ENCODE results near the gene TBX6. TPM values are rescaled to one million over a fixed set of nuclear protein-coding genes. Genes with fewer than 3 reads are reported as not detected.
A peak's percentile ranks its signal among the peaks of the same experiment; 100 is the strongest.

Gene TBX6
- total RNA-seq, 4 donors from 2014 or later: 0.29 to 0.92 (median 0.67) TPM

- intact Hi-C loops (cut with DNase I; ENCODE audit: low total_unique reads) (loop anchor here (1.0 to 10.0 kb wide), 7 partner anchors 28 to 1526 kb away; partner anchors contain the start of genes HIRIP3, INO80E, MAPK3 and NUPR1), in situ Hi-C loops (cut with MboI; ENCODE audit: low sequenced_read_pairs in 4 of 4) (loop anchor here in 2 of 4 donors (25.0 kb wide), 2 partner anchors 298 to 348 kb away; partner anchors contain the start of genes CD2BP2 (in 1 of the 2), MYL11 (in 1 of the 2), TBC1D10B (in 1 of the 2) and ZNF771 (in 1 of the 2))
- H3K4me1 ChIP-seq: peaks cover 70 to 74% of the 10 kb centered on the region in 2 donors
These were observed 27.0 kb downstream of the TBX6 start for GRCh38 chr16:30064729-30065101.

GRCh38 chr16:30063893-30064728 is 27.6 kb downstream of the TBX6 start:
- H3K36me3 ChIP-seq: peaks cover 0 to 26% of the 10 kb centered on the region in 2 donors
- H3K4me3 ChIP-seq: peak overlapping the region; percentile 75 to 91 (median 82)
- in situ Hi-C loops (cut with MboI; ENCODE audit: low sequenced_read_pairs in 4 of 4) (loop anchor here in 2 of 4 donors (25.0 kb wide), 2 partner anchors 298 to 348 kb away; partner anchors contain the start of genes CD2BP2 (in 1 of the 2), MYL11 (in 1 of the 2), TBC1D10B (in 1 of the 2) and ZNF771 (in 1 of the 2)), intact Hi-C loops (cut with DNase I; ENCODE audit: low total_unique reads) (loop anchor here (1.0 to 10.0 kb wide), 5 partner anchors 28 to 1525 kb away; partner anchors contain the start of genes HIRIP3, INO80E and NUPR1)
- peak; percentile 50 to 53 for ATAC-seq
- H3K27me3 ChIP-seq: no peaks in the 10 kb centered on the region
- H3K27ac ChIP-seq: peak overlapping the region; percentile 97 to 100 (median 100)
- peaks cover 64 to 68% of the 10 kb centered on the region in 2 donors for H3K4me1 ChIP-seq
- peak; percentile 85 to 93 for DNase-seq
- TF ChIP-seq CTCF (IDR thresholded peaks at IDR 0.05 in 4 of 5, conservative IDR thresholded peaks at IDR 0.05 in 1 of 5): peak in 4 of 5 experiments; percentile 52 to 66 (median 56)
- TF ChIP-seq POLR2A (IDR thresholded peaks at IDR 0.05): peak; percentile 77 to 79
- no peaks in the 10 kb centered on the region for H3K9me3 ChIP-seq

More at GRCh38 chr16:30064729-30065101, 27.0 kb downstream of the TBX6 start:
- peak overlapping the region; percentile 75 to 91 (median 82) for H3K4me3 ChIP-seq
- H3K9me3 ChIP-seq: no peaks in the 10 kb centered on the region
- no peak for DNase-seq
- peaks cover 0 to 32% of the 10 kb centered on the region in 2 donors for H3K36me3 ChIP-seq
- H3K27ac ChIP-seq: peak overlapping the region; percentile 97 to 100 (median 100)
- ATAC-seq: no peak
- TF ChIP-seq CTCF (IDR thresholded peaks at IDR 0.05 in 4 of 5, conservative IDR thresholded peaks at IDR 0.05 in 1 of 5) (no peak), POLR2A (IDR thresholded peaks at IDR 0.05) (no peak)
- no peaks in the 10 kb centered on the region for H3K27me3 ChIP-seq

GRCh38 chr16:30063278-30063892 is 28.3 kb downstream of the TBX6 start:
- DNase-seq (no peak), ATAC-seq (peak in 1 of 2 donors; percentile 0)
- in situ Hi-C loops (cut with MboI; ENCODE audit: low sequenced_read_pairs in 4 of 4): loop anchor here in 2 of 4 donors (25.0 kb wide), 2 partner anchors 299 to 349 kb away; partner anchors contain the start of genes CD2BP2 (in 1 of the 2), MYL11 (in 1 of the 2), TBC1D10B (in 1 of the 2) and ZNF771 (in 1 of the 2)
- Histone ChIP-seq H3K27ac (peak overlapping the region; percentile 97 to 100 (median 100)), H3K27me3 (no peaks in the 10 kb centered on the region), H3K36me3 (peaks cover 0 to 19% of the 10 kb centered on the region in 2 donors), H3K9me3 (no peaks in the 10 kb centered on the region), H3K4me1 (peaks cover 57 to 61% of the 10 kb centered on the region in 2 donors), H3K4me3 (peak overlapping the region; percentile 75 to 91 (median 82))
- TF ChIP-seq POLR2A (IDR thresholded peaks at IDR 0.05) (no peak), CTCF (IDR thresholded peaks at IDR 0.05 in 4 of 5, conservative IDR thresholded peaks at IDR 0.05 in 1 of 5) (no peak)
- intact Hi-C loops (cut with DNase I; ENCODE audit: low total_unique reads): loop anchor here (5.0 to 10.0 kb wide), 2 partner anchors 66 to 351 kb away; partner anchors contain the start of genes HIRIP3 and INO80E
